NCI-H446 (cell line): ENCODE data around the gene IQSEC3.

Experiments
- DNase-seq, 2 experiments: peaks; one replicate each; lab custom pipeline; 2025; lab: John Stamatoyannopoulos, UW

The IQSEC3 gene

DNA sequence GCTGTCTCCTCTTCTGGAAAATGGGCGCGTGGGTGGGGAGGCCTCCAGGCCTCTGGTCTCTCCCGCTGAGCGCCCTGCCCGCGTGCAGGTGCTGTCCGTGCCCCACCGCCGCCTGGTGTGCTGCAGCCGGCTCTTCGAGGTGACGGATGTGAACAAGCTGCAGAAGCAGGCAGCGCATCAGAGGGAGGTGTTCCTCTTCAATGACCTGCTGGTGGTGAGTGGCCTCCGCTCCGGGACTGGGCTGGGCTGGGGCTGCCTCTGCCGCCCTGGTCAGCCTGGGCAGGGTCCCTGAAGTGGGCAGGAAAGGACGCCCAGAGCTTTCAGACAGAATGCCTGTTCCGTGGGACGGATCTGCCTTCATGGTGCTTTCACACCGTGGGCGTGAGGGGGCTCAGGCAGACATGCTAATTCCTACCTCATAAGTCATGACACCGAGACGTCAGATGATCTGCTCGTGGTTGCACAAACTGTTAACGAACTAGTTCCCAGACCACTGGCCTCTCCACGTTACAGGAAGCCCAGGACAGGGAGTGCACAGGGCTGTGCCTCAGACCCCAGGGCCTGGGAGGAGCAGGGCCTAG is 96.9 kb downstream of the IQSEC3 start:
- no peak for DNase-seq

DNA sequence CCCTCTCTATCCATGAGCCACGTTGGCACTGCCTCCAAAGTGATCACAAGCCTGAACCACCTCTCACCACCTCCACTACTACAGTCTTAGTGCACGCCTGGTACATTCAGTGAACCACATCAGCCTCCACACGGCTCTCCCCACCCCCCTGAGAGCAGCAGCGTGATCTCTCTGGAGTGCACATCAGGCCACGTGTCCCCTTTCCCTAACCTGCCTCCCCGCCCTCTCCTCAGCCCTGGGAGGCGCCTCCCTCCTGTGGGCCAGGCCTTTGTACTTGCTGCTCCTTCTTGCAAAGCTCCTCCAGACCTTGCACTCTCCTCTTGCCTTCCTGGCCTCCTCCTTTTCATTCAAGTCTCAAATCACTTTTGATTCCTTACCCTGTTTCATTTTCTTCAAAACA is 97.6 kb downstream of the IQSEC3 start:
- no peak for DNase-seq

DNA sequence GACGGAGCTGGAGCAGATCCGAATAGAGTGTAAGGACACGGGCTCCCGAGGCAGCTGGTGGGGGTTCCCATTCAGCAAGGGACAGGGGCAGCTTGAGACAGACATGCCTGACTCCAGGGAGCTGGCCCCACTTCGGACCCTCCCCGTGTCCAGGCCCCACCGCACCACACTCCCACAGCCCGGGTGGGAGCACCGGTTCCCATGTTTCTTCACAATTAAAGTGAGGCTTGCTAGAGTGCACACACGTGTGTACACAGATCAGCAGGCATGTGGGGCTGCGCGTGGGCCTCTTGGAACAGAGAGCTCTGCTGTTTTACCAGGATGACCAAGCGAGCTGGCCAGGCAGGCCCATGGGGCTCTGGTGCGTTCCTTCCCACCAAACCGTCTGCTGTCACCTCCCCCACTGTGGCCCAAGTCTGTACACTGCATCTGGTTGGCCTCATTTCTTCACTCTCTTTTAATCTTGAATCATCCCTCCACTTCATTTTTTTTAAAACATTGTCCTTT is 99.3 kb downstream of the IQSEC3 start:
- DNase-seq: no peak

DNA sequence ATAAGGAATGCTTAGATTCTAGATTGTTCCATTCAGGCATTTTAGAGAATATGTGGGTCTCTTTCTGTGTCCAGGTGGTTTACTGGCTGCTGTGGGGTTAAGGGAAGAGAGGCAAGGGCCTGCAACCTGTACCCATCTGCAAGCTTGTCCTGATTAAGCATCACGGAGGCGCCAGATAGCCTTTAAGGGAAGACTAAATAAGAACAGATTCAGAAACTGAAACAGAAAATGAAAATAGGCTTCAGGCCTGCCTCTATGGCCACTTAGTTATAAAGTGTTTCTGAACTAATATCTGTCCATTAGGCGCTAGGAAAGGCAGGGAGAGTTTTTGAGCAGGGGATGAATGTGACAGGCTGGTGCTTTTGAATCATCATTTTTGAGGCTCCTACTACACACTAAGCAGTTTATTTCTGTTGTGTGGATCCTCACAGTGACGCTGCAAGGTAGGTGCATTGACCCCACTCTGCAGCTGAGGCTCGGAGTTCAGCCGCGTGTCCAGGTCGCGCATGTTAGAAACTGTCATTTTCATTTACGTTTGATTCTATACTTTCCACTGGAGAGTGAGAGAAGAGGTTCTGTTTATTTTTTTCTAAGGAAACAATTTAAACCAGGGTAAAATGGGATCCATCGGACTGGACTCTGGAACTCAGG is 100.0 kb downstream of the IQSEC3 start:
- no peak for DNase-seq

DNA sequence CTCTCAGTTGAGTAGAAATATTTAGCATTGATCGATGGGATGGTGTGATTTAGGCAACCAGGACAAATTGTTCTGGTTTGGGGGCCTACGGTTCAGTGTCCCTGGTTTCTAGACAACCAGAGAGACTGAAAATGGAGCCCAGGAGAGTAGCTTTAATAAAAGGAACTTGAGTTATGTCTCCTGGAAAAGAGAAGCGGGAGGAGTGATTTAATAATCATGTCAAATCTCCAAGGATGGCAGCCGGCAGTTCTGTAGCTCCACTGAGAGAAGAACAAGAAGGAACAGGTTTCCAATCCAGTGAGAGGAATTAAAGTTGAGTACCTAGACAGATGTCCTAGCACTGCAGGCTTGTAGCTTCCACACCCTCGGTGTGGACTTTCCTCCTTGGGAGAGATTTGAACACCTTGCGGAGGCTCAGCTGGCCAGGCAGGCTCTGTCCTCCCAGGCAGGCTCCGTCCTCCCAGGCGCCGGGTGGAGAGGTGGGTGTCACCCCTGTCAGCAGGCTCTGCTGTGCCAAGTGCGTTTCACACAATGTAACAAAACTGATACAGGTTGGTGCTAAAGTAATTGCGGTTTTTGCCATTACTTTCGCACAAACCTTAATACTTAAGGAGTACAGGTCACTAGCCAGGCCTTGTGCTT is 101.5 kb downstream of the IQSEC3 start:
- DNase-seq: no peak

DNA sequence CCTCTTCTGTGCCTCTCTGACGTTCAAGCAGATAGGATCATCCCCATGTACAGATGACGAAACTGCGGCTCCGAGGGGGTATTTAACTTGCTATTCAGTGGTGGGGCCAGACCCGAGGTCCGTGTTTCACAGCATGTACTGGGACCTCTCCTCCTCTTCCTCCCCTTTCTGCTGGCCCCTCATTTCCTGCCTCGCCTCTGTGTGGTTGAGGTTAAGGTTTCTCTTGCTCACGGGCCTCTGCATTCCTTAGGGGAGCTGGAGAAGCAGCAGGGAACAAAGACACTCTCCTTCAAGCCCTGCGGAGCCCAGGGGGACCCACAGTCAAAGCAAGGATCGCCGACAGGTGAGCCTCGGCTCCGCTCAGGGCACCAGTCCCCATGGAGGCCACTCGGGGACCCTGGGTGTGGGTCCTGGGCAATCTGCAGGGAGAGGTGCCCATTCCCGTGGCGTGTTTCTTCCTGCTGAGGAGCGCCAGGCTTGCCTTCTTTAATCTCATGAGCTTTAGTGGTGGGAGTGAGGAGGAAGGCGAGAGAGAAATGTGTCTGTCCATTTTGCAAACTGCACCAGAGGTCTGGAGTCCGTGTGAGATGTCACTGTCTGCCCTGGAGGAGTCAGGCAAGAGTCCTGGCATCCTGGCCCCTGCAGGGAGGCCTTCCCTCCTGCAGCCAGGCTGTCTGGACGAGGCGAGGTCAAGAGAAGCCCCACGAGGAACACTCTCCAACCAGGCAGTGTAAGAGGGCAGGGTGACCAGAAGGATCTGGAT is 102.4 kb downstream of the IQSEC3 start:
- DNase-seq: no peak

DNA sequence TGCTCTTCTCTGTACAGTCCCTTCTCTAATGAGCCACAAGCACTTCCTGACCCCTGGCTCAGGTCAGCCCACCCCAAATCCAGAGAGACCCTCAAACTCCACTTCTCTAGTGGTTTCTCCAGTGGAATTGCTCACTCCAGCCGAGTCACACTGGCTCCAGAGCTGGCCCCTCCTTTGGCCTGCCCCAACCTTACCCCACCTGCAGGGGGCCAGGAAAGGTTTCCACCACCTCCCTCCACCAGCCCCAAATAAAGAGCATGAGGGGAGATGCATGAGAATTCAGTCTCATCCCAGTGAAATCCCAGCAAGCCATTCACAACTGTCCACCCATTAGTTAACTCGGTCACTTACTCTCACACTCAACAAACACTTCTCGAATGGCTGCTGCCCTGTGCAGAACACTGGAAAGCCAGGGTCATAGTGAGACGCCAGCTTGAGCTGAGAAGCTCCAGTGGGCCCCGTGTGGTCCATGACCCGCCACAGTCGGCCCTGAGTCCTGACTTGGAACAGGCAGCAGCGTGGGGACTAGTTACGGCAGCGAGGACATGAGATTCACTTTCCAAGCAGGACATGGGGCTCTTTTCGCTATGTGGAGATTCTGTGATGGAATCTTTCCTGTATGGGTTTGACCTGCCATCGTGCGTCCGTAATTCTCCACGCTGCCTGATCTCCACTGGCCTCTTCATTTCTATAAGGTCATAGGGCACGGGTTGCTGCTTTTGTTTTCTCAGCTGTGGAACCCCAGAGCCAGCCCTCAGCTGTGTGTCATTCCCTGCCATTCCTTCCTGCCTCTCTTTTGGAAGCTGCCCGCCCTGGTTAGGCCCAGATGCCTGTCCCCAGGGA is 103.2 kb downstream of the IQSEC3 start:
- no peak for DNase-seq

DNA sequence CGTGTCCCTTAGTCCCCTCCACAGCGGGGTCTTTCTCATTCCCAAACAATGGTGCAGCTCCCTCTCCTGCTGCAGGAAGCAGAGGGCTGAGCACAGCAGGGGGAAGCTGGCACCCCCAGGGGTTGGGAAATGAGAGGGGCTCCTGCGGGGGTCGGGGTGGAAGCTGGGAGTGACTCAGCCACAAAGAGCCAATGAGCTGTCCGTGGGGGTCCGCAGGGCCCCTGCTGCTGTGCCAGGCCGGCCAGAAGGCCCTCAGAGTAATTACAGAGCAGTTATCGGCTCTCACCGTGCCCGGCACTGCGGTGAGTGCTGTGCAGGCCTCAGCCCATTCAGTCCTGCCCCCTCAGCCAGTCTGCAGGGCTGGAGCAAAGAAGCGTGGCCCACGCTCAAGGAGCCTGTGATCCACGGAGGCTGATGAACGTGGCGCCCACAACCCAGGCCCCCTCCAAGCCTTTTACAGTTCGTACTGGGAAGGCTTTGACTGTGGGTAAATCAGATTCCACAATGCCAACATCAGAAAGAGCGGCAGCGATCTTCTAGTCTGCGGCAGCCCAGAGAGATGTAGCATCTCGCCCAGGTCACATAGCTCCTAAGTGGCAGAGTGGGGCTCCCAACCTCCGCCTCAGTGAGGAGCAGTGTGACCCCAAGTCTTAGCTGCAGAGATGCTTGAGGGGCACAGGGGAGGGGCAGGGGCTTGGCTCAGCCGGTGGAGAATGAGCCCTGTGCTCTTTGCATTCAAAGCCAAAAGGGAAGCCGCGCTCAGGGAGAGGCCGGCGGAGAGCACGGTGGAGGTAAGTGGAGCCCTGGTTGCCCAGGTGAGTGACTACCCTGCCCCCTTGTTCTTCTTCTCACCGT is 104.0 kb downstream of the IQSEC3 start:
- no peak for DNase-seq

DNA sequence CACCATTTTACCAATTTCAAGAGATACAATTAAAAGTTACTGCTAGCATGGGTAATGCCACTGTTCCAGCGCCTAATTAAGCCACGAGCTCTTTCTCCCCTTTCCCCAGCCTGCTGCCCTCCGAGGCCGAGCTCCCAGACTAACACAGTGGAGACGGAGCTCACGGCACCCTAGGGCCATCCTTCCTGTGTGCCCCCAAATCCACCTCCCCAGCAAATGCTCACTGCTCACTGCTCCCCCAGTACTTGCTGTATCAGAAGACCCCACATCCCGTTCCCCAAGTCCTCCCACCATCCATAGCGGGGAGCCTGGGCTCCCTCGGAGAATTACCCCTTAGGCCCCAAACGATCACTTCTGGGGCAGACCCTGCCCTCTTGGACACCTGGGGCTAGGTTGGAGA is 104.7 kb downstream of the IQSEC3 start:
- no peak for DNase-seq

DNA sequence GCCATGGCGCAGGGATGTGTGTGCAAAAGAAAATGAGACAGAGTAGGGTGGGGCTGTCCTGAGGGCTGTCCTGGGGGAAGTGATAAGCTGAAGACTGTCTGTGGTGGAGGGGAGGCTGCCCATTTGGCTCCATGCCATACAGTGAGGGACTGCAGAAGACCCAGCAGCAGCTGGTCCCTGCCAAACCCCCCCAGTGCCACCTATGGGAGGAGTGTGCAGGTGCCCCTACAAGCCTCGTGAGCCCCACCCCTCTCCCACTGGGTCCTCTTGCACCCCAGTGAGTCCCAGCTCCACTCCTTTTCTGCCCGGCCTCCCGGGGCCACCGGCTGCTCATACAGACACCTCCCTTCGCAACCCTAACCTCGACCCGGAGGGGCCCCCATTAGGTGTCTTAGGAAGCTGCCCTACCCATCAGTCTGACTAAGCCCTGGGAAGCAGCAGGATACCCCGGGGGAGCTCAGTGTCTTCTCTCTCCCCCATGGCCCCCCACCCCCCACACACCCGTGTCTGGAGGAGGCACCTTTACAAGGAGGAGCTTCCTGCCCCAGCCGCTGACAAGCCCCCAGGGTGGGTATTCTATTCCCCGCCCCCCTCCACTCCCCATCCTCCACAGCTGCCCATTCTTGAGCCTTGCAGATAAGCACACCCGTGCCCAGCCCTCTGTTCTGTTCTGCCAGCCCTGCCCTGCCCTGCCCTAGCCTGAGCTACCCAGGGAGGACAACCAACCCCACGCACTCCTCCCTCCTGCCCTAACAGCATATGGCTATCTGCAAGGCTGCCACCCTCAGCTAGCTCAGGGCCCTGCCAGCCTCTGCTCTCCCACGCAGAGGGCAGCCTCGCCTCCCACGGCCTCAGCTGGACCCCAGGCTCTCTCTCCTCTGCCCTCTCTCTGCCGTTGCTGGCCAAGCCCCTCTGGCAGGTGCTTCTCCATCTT is 105.4 kb downstream of the IQSEC3 start:
- DNase-seq: no peak

DNA sequence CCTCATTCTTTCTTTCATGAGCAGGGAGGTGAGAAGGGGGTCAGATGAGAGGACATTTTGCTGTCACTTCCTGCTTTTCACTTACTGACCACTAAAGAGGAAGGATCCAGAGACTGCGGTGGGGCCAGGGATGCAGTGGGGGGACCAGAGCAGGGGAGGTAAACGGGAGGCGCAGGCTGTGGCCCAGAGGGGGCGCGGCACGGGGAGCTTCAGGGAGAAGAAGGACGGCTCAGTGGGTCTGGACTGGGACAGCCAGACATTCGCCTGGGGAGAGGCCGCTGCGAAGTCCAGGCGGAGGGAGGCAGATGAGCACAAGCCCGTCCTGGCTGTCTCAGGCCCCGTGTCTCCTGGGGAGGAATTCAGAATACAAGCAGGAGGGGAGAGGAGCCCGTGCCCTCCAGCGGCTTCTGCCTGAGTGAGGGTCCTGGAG is 106.2 kb downstream of the IQSEC3 start:
- no peak for DNase-seq

DNA sequence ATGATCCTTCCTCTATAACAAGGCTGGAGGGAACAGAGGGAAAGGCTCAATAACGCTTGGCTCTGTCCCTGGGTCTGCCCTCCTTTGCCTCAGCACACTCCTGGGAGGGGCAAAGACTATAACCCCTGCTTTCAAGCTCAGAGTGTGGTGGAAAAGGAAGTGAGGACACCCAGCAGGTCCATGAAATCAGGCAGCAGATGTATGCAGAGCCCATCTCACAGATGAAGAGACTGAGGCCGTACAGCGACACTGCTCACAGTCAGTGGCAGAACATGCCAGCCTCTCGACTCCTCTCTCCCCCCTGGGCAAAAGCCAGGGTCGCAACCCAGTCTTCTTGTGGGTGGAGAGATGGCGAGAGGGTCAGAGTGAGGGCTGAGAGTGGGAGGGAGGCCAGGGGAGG is 107.6 kb downstream of the IQSEC3 start:
- DNase-seq: no peak

DNA sequence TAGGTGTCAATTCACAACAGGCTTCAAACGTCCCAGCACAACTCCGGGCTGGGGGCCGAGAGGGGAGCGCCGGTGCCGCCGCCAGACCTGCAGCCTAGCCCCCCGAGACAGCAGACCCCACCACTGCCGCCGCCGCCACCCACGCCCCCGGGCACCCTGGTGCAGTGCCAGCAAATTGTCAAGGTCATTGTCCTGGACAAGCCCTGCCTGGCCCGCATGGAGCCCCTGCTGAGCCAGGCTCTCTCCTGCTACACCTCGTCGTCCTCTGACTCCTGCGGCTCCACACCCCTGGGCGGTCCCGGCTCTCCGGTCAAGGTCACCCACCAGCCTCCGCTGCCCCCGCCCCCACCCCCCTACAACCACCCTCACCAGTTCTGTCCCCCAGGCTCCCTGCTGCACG is 108.0 kb downstream of the IQSEC3 start:
- no peak for DNase-seq

DNA sequence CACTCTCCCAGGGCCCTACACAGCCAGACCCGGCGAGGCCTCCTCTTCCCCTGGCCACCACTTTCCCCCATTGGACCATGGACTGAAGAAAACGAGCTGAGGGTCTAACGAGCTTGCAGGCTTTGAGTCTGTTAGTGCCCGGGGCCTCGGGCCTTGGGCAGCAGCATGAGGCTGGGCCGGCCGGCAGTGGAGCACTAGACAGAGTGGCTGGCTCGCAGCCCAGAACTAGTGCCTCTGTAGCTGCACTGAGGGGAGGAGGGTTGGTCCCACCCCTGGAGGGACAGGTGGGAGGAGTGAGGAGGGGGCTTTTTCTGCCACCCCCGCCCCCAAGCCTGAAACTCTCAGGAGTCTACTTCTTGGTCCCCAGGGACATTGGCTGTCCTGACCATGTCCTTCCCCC is 108.7 kb downstream of the IQSEC3 start:
- DNase-seq: peak in 1 of 2 experiments; percentile 73

DNA sequence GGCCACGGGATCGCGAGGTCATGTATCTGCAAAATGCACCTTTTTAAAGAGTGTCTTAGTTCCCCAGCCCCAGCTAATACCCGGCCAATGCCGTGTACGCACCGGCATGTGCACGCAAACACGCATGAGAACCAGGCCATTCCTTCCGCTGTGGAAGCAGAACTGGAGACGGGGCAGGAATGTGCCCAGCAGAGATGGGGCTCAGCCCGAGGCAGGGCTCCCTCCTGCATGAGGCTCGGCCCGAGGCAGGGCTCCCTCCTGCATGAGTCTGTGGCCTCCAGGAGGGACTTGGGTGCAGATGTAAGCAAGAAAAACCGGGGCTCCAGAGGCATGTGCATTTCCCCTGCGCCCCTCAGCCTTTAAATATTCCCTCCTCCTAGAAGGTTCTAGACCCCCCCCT is 109.2 kb downstream of the IQSEC3 start:
- DNase-seq: no peak

DNA sequence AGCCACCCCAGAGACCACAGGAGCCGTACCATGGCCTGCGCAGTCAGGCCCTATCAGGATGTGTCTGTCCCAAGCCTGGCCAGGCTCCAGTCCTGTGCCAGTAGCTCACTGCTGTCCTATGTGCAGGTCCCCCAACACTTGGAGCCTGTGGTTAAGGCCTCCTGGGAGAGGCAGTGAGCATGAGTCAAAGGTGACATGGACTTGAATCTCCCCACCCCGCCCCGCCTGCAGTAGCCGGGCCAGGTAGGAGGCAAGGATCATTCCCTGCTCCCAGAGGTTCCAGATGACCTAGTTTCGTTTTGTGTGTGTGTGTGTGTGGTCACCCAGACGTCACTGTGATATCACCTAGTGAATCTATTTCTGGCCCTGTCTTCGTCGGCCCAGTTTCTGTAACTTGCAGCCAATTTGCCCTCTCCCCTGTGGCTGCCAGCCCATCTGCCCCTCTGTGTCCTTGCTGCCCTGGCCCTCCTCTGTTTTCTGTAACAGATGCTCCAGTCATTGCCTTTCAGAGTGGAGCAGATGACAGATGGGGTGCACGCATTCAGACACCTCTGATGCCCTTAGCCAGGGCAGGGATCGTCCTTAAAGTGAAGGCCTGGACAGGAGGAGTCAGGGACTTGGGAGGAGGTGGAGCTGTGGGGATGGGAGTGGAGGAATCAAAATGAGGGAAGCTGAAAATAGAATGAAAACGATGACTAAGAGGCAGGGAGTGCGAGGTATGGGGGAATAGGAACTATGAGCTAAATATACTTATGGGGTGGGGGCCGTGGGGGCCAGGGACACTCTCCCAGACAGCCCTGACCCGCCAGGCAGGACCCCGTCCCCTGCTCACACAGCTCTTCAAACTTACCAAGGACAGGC is 110.0 kb downstream of the IQSEC3 start:
- DNase-seq: peak; percentile 55 to 88

DNA sequence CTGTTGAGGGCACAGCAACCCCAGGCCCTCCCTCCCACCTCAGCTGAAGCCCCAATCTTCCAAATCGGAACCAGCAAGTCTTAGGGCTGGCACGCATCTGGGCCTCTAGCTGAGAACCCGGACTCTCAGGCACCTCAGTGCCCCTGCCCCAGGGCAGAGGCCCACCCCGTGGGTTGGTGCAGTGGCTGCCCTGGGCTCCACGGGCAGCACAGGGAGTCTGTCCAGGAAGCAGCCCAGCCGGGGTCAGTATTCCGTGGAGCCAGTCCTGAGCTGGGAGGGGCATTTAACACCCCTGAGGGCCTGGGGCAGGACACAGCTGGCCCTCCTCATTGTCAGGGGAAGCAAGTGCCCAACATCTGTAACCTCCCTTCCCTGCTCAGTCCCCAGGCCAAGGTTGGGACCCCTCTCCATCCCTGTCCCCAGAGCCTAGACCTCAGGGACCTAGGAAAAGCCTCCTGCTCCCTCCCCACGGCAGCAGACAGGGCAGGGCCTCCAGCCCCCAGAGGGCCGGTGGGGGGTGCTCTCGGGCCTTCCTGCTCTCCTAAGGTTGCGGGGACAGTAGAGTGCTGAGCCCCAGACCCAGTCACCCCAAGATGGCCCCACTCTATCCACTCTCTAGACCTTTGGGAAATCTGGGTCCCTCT is 110.9 kb downstream of the IQSEC3 start:
- DNase-seq: no peak
